Right lobe of liver (tissue), 6 donors: ENCODE data around the gene MTAP. TPM values are rescaled to one million over a fixed set of nuclear protein-coding genes. Genes with fewer than 3 reads are reported as not detected.

Experiments used
- ATAC-seq, 4 donors: fragments of 200-7000 bp; cut with Tn5 transposase; one replicate each; pipeline ENCODE4 v1.9.1; 2020; ENCODE audit warnings: mild to moderate bottlenecking in 4 of 4, moderate library complexity in 4 of 4
- DNase-seq, 3 donors: peaks; one replicate each; pipeline ENCODE4 v3.0.0-alpha.2; 2020
- H3K27ac ChIP-seq, 3 donors: fragments of 200-600 bp; one replicate each; pipeline ENCODE4 v1.8.0; 2022
- H3K27me3 ChIP-seq, 2 donors: fragments of 200-600 bp; one replicate each; pipeline ENCODE4 v1.8.0; 2022
- H3K36me3 ChIP-seq, 4 donors: fragments of 200-600 bp; sonication (generic) in 1 of 4; one replicate each; pipeline versions ENCODE4 v1.5.1 to v1.8.0; 2017 to 2022; ENCODE audit warnings: control low read depth in 1 of 4
- H3K4me1 ChIP-seq, 4 donors: fragments of 200-600 bp; sonication (generic) in 1 of 4; one replicate each; pipeline versions ENCODE4 v1.5.1 to v1.8.0; 2017 to 2022; ENCODE audit warnings: control low read depth in 1 of 4
- H3K4me3 ChIP-seq, 3 donors: fragments of 200-600 bp; one replicate each; pipeline ENCODE4 v1.8.0; 2022
- H3K9me3 ChIP-seq, 4 donors: fragments of 200-600 bp; sonication (generic) in 1 of 4; one replicate each; pipeline versions ENCODE4 v1.5.1 to v1.8.0; 2017 to 2022; ENCODE audit warnings: control low read depth in 1 of 4
- POLR2A ChIP-seq: fragments of 450-650 bp; IDR thresholded peaks from one replicate; pipeline ENCODE4 v1.6.1; 2017; ENCODE audit warnings: antibody characterized with exemption, mild to moderate bottlenecking
- WGBS: methylation state at CpG from one replicate; pipeline ENCODE4 v1.1.6; 2018; ENCODE audit warnings: low coverage, low lambda C conversion rate; ENCODE audit not compliant: insufficient coverage; ENCODE audit errors: missing lambda C conversion rate; 5-methylcytosine and 5-hydroxymethylcytosine counted together
- intact Hi-C, 2 donors: fragments of 100-400 bp; cut with DNase I; formaldehyde crosslinking; loops; one replicate each; pipeline versions ENCODE4 v1.11.2 to v1.14.1; 2022
- long read RNA-seq: library from polyadenylated mRNA; unstranded; transcript quantifications from one replicate; pipeline ENCODE4 v2.0.0, GENCODE V29; 2019
- total RNA-seq, 6 experiments: library from RNA; depleted of rRNA in 2 of 6; stranded (reverse); fragments of >200 nt in 2 of 6; fragmentation: NEBNext Ultra II Directional in 3 of 6; extraction: Animal tissue kit (Norgen Biotek cat#: 25700) in 3 of 6; gene quantifications; one replicate each; pipeline versions ENCODE4 v1.1.0 to v1.2.4, GENCODE V29; 2016 to 2023
- TF ChIP-seq, protein P1 (sequence below), 4 donors: fragments of 200-600 bp in 3 of 4; fragments of 450-650 bp in 1 of 4; IDR thresholded peaks; one replicate each; pipeline versions ENCODE4 v1.5.1 to v1.8.0; 2016 to 2022; ENCODE audit warnings: antibody characterized with exemption in 4 of 4, mild to moderate bottlenecking in 2 of 4
- donor health status: DM: no; HTN: yes; CAD: no.
- donor health status: DM: no; HTN: no; CAD: no.
- donor health status: DM: no; HTN: no; CAD: no.
- donor health status: DM: no; HTN: yes; CAD: no.
- donor health status: DM: no; HTN: yes; CAD: no.

Gene MTAP
- total RNA-seq, result 10 to 100 TPM; 18.1 to 23.7 (median 20.5) TPM
- long read RNA-seq, full-length matches to known transcripts, result 3 of 3 reads
- long read RNA-seq, partial matches to known transcripts, result 0 of 3 reads
- long read RNA-seq, other reads (novel, unspliced or antisense), result 0 of 3 reads

DNA sequence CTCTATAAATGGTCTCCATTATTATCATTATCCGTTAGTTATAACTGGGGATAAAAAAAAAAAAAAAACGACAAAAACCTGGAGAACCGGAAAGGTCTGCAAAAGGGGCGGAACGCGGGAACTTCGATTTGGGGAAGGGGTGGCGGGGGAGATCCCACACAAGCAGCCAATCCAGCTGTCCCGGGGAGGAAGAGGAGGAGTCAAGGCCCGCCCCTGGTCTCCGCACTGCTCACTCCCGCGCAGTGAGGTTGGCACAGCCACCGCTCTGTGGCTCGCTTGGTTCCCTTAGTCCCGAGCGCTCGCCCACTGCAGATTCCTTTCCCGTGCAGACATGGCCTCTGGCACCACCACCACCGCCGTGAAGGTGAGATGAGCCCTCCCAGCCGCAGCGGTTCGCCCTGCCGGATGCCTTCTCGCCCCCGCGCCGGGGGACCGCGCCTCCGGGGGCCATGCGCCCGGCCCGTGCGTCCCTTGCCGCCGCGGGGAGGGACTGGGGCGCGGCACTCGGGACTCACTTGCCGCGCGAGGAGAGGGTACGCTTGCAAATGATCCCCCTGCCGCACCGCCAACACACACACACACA is at the start of gene MTAP:
Gene MTAP (plus strand): TSS at position 219 of the 583 bp plus-strand sequence. CDS start 113 bp downstream, at position 332.
- TF ChIP-seq, protein P1, sequence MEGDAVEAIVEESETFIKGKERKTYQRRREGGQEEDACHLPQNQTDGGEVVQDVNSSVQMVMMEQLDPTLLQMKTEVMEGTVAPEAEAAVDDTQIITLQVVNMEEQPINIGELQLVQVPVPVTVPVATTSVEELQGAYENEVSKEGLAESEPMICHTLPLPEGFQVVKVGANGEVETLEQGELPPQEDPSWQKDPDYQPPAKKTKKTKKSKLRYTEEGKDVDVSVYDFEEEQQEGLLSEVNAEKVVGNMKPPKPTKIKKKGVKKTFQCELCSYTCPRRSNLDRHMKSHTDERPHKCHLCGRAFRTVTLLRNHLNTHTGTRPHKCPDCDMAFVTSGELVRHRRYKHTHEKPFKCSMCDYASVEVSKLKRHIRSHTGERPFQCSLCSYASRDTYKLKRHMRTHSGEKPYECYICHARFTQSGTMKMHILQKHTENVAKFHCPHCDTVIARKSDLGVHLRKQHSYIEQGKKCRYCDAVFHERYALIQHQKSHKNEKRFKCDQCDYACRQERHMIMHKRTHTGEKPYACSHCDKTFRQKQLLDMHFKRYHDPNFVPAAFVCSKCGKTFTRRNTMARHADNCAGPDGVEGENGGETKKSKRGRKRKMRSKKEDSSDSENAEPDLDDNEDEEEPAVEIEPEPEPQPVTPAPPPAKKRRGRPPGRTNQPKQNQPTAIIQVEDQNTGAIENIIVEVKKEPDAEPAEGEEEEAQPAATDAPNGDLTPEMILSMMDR (IDR thresholded peaks at IDR 0.05), result no peak
- TF ChIP-seq POLR2A, result peak; percentile 92
- no peaks in the 10 kb centered on the region for H3K27me3 ChIP-seq
- peaks cover 0 to 9% (median 4%) of the 10 kb centered on the region in 4 donors for H3K4me1 ChIP-seq
- intact Hi-C loops, result no loop called here
- H3K9me3 ChIP-seq, result no peaks in the 10 kb centered on the region
- WGBS, result 0% methylated on average over 8 of the region's 48 CpGs
- DNase-seq, result peak; percentile 93 to 97 (median 96)
- H3K36me3 ChIP-seq, result no peaks in the 10 kb centered on the region
- H3K4me3 ChIP-seq, result peak within 1 kb of the TSS; percentile 90 to 95 (median 92)
- peak; percentile 96 to 99 (median 97) for ATAC-seq
- peak within 1 kb of the TSS; percentile 69 to 92 (median 85) for H3K27ac ChIP-seq

DNA sequence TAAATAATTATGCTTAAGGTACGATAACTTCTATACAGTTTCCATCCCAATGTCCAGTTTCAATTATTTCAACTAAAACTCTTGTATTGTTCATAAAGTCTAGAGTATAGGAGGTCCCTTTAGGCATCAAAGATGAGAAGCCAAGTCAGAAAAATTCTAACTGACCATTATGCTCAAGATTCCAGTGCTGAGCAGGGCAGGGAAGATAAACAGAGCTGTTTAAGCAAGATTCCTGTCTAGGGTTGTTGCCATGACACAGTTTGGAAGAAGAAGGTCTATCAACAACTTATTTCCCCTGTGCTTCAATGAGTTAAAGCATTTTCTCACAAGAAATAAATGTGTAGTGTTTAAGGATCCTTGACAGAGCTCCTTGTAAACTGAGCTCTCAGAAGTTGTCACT is 48.9 kb upstream of the MTAP start:
- no peak for ATAC-seq
- no peak for DNase-seq
- Histone ChIP-seq H3K27me3 (no peaks in the 10 kb centered on the region), H3K36me3 (no peaks in the 10 kb centered on the region), H3K27ac (no peak overlapping the region), H3K4me1 (no peaks in the 10 kb centered on the region), H3K4me3 (no peak overlapping the region), H3K9me3 (no peaks in the 10 kb centered on the region)
- intact Hi-C loops, result no loop called here
- WGBS, result 33% methylated on average over 1 of the region's 1 CpG
- TF ChIP-seq, protein P1 (IDR thresholded peaks at IDR 0.05), result no peak
- TF ChIP-seq POLR2A, result no peak

DNA sequence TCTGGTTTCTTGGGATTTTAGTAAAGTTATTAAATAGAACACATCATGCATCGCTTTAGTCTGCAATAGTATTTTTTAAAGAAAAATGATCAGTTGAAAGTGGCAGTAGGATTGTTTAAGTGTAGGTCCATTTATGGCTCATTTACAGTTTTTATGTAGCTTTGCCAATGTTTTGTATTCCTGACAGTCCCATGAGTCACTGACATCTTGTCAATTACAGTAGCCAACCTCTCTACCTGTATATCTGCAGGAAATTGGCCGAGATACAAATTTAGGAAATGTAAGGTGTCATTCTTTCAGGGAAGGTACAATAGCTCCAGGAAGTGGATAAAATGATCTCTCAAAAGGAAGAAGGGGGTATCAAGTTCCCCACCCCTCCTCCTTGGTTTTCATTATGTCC is 47.7 kb upstream of the MTAP start:
- Histone ChIP-seq H3K4me1 (no peaks in the 10 kb centered on the region), H3K9me3 (no peaks in the 10 kb centered on the region), H3K27me3 (no peaks in the 10 kb centered on the region), H3K27ac (no peak overlapping the region), H3K36me3 (no peaks in the 10 kb centered on the region), H3K4me3 (no peak overlapping the region)
- intact Hi-C loops, result no loop called here
- WGBS, result 54% methylated on average over 2 of the region's 2 CpGs
- TF ChIP-seq POLR2A, result no peak
- TF ChIP-seq, protein P1 (IDR thresholded peaks at IDR 0.05), result no peak
- no peak for ATAC-seq
- no peak for DNase-seq

DNA sequence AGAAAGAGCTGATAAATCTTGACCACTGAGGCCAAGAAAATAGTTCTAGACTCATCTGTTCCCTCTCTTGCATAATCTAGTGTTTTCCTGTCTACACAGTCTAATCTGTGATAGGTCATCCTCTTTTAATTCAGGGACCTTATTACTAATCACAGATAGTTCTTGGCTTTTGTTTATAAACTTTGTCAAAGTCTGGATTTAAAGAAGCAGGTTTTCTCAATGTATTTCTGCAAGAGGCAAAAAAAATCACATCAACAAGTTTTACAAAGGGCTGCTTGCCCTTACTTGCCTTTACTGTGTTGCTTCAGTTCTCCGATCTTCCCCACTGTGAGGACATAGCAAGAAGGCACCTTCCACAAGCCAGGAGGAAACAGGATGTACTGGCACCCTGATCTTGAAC is 43.9 kb upstream of the MTAP start:
- no peak overlapping the region for H3K27ac ChIP-seq
- intact Hi-C loops, result no loop called here
- ATAC-seq (no peak), DNase-seq (no peak)
- no peaks in the 10 kb centered on the region for H3K4me1 ChIP-seq
- TF ChIP-seq POLR2A, result no peak
- TF ChIP-seq, protein P1 (IDR thresholded peaks at IDR 0.05), result no peak
- whole genome bisulfite sequencing, result 36% methylated on average over 1 of the region's 1 CpG
- no peaks in the 10 kb centered on the region for H3K9me3 ChIP-seq
- H3K36me3 ChIP-seq, result no peaks in the 10 kb centered on the region
- H3K27me3 ChIP-seq, result no peaks in the 10 kb centered on the region
- no peak overlapping the region for H3K4me3 ChIP-seq
